B cell (primary cell): ENCODE measurements around the gene GSDME. TPM values are rescaled to one million over a fixed set of nuclear protein-coding genes. Genes with fewer than 3 reads are reported as not detected.

Source experiments
- ATAC-seq: fragments of 200-7000 bp; cut with Tn5 transposase; one replicate; pipeline ENCODE4 v1.10.0; 2021; ENCODE audit warnings: low read depth, mild to moderate bottlenecking, moderate number of reproducible peaks, moderate library complexity
- CTCF ChIA-PET: fragments of 350-600 bp; sonication (Branson Sonifier 250); formaldehyde crosslinking; loops from one replicate; lab custom pipeline; 2021; ENCODE audit warnings: antibody characterized with exemption, inconsistent platforms; lab: Charles Lee
- POLR2A ChIA-PET: fragments of 350-600 bp; sonication (Branson Sonifier 250); formaldehyde crosslinking; loops from one replicate; lab custom pipeline; 2021; ENCODE audit warnings: antibody characterized with exemption; lab: Charles Lee
- DNase-seq: peaks from one replicate; pipeline ENCODE4 v3.0.0; 2013
- H2AFZ ChIP-seq: 2 replicates; pipeline ENCODE4 v1.6.1; 2012; ENCODE audit warnings: mild to moderate bottlenecking, low read depth, low read length; ENCODE audit not compliant: insufficient read depth, poor library complexity, severe bottlenecking
- H3K27ac ChIP-seq, 2 donors: 1 replicate in 1 of 2; 2 replicates in 1 of 2; pipeline ENCODE4 v1.5.1; 2012 to 2013; ENCODE audit warnings: low read length in 2 of 2, mild to moderate bottlenecking in 2 of 2, moderate library complexity in 1 of 2
- H3K27me3 ChIP-seq, 4 experiments: fragments of 200-600 bp in 1 of 4; sonication (generic) in 1 of 4; replicated peaks in 1 of 4; 1 replicate in 2 of 4; 2 replicates in 2 of 4; pipeline versions ENCODE4 v1.6.1 to v1.7.0; 2013 to 2016; ENCODE audit warnings: low read length in 3 of 4, mild to moderate bottlenecking in 2 of 4, mixed read lengths in 1 of 4, moderate library complexity in 1 of 4; ENCODE audit not compliant: insufficient read depth in 4 of 4, control insufficient read depth in 3 of 4; ENCODE audit errors: control extremely low read depth in 1 of 4
- H3K36me3 ChIP-seq, 2 experiments: replicated peaks in 1 of 2; 1 replicate in 1 of 2; 2 replicates in 1 of 2; pipeline versions ENCODE4 v1.6.1 to v1.7.1; 2013; ENCODE audit warnings: low read length in 1 of 2; ENCODE audit not compliant: insufficient read depth in 2 of 2, control insufficient read depth in 1 of 2; ENCODE audit errors: control extremely low read depth in 1 of 2, extremely low read depth in 1 of 2
- H3K4me1 ChIP-seq, 2 donors: fragments of 200-600 bp in 1 of 2; sonication (generic) in 1 of 2; 1 replicate in 1 of 2; 2 replicates in 1 of 2; pipeline versions ENCODE4 v1.5.1 to v1.6.1; 2013 to 2017; ENCODE audit warnings: low read length in 2 of 2; ENCODE audit not compliant: control insufficient read depth in 2 of 2, insufficient read depth in 2 of 2
- H3K4me2 ChIP-seq: replicated peaks from 2 replicates; pipeline ENCODE3; 2012; ENCODE audit warnings: mild to moderate bottlenecking, low read depth, low read length; ENCODE audit not compliant: poor library complexity, severe bottlenecking
- H3K4me3 ChIP-seq, 5 experiments: fragments of 200-600 bp in 1 of 5; sonication (generic) in 1 of 5; 1 replicate in 3 of 5; 2 replicates in 2 of 5; pipeline versions ENCODE4 v1.5.1 to v1.7.0; 2011 to 2016; ENCODE audit warnings: low read length in 4 of 5, mild to moderate bottlenecking in 4 of 5, low read depth in 2 of 5, control low read depth in 1 of 5, moderate library complexity in 1 of 5; ENCODE audit not compliant: insufficient read depth in 1 of 5; ENCODE audit errors: control extremely low read depth in 1 of 5, extremely low read depth in 1 of 5
- H3K79me2 ChIP-seq: fragments of 200-600 bp; sonication (generic); one replicate; pipeline ENCODE4 v1.6.0; 2016; ENCODE audit warnings: low read length; ENCODE audit not compliant: control insufficient read depth, insufficient read depth
- H3K9ac ChIP-seq: fragments of 200-600 bp; sonication (generic); 2 replicates; pipeline ENCODE4 v1.6.1; 2017; ENCODE audit warnings: mild to moderate bottlenecking, low read length, moderate library complexity
- H3K9me3 ChIP-seq, 3 donors: one replicate each; pipeline versions ENCODE4 v1.6.1 to v1.7.1; 2013; ENCODE audit warnings: low read length in 2 of 3; ENCODE audit not compliant: control insufficient read depth in 2 of 3, insufficient read depth in 1 of 3; ENCODE audit errors: control extremely low read depth in 1 of 3
- H4K20me1 ChIP-seq: 2 replicates; pipeline ENCODE4 v1.6.0; 2012; ENCODE audit warnings: mild to moderate bottlenecking, low read length; ENCODE audit not compliant: insufficient read depth, control insufficient read depth, poor library complexity, severe bottlenecking
- H3K27ac Mint-ChIP-seq: one replicate; pipeline ENCODE4 v1.8.0; 2021; ENCODE audit warnings: mixed read lengths
- H3K27me3 Mint-ChIP-seq: one replicate; pipeline ENCODE4 v1.8.0; 2021; ENCODE audit warnings: mixed read lengths
- H3K4me1 Mint-ChIP-seq: one replicate; pipeline ENCODE4 v1.8.0; 2021; ENCODE audit warnings: mixed read lengths
- H3K4me3 Mint-ChIP-seq: one replicate; pipeline ENCODE4 v1.8.0; 2021; ENCODE audit warnings: mixed read lengths
- H3K9me3 Mint-ChIP-seq: one replicate; pipeline ENCODE4 v1.8.0; 2022; ENCODE audit warnings: mixed read lengths; ENCODE audit not compliant: insufficient read depth
- CTCF ChIP-seq: fragments of 200-600 bp; IDR thresholded peaks from one replicate; pipeline ENCODE4 v1.8.0; 2022; ENCODE audit warnings: antibody characterized with exemption, mild to moderate bottlenecking
- EZH2 ChIP-seq: IDR thresholded peaks from 2 replicates; pipeline ENCODE4 v1.6.1; 2012; ENCODE audit warnings: borderline replicate concordance, low read depth, mild to moderate bottlenecking, moderate library complexity, low read length; ENCODE audit not compliant: insufficient read depth, poor library complexity, severe bottlenecking
- WGBS: methylation state at CpG from one replicate; pipeline ENCODE4 v1.1.5; 2013; ENCODE audit warnings: missing lambda C conversion rate; ENCODE audit not compliant: insufficient coverage; 5-methylcytosine and 5-hydroxymethylcytosine counted together
- intact Hi-C: fragments of 100-400 bp; cut with micrococcal nuclease; formaldehyde crosslinking; loops from one replicate; pipeline ENCODE4 v1.10.0; 2022
- polyA plus RNA-seq: library from polyadenylated mRNA; depleted of rRNA; stranded (reverse); fragments of >200 nt; gene quantifications from 2 replicates; pipeline ENCODE4 v1.2.3, GENCODE V29; 2012
- total RNA-seq, 2 donors: library from RNA; stranded (reverse); fragments of 120-200 nt in 1 of 2; gene quantifications; 1 replicate in 1 of 2; 2 replicates in 1 of 2; pipeline versions ENCODE4 v1.2.3 to v1.2.4, GENCODE V29; 2013 to 2022

GSDME gene
- total and polyA plus RNA-seq, 2 donors (not counting 1 experiment from before 2014, with no cell fraction given) = 7.0 to 11.9 TPM

GRCh38 chr7:24652251-24652939, 104.9 kb downstream of the GSDME start:
- ATAC-seq = no peak
- POLR2A ChIA-PET = no interaction called here
- Mint-ChIP-seq H3K9me3 (no peaks in the 10 kb centered on the region), H3K4me1 (peaks cover 12% of the 10 kb centered on the region), H3K27ac (peak overlapping the region; percentile 2), H3K27me3 (no peaks in the 10 kb centered on the region), H3K4me3 (peak overlapping the region; percentile 11)
- no peak overlapping the region for H3K27ac ChIP-seq
- WGBS = no CpG with 5 or more reads among the region's 5 CpGs
- no peaks in the 10 kb centered on the region for H3K27me3 ChIP-seq
- no peak for TF ChIP-seq EZH2
- no peak for TF ChIP-seq CTCF
- no peaks in the 10 kb centered on the region for H3K9me3 ChIP-seq
- H3K79me2 ChIP-seq = no peaks in the 10 kb centered on the region
- no peaks in the 10 kb centered on the region for H4K20me1 ChIP-seq
- peak overlapping the region; percentile 6 for H3K4me2 ChIP-seq
- H3K36me3 ChIP-seq = no peaks in the 10 kb centered on the region
- no peak for DNase-seq
- H3K4me1 ChIP-seq = peaks cover 5 to 7% of the 10 kb centered on the region in 2 donors
- H2AFZ ChIP-seq = no peak overlapping the region
- peak overlapping the region; percentile 5 for H3K9ac ChIP-seq
- no peak overlapping the region for H3K4me3 ChIP-seq
- intact Hi-C loops = no loop called here
- CTCF ChIA-PET = no interaction called here

Other genes starting within 250 kb of the GSDME start
- 47.8 and 54.2 TPM in 2 replicates for gene PALS2, start 184.0 kb downstream of the GSDME start, total RNA-seq
- 4.8 TPM in 2 replicates for gene PALS2, start 184.0 kb downstream of the GSDME start, polyA plus RNA-seq
- 67.6 and 80.6 TPM in 2 replicates for gene OSBPL3, start 222.7 kb upstream of the GSDME start, total RNA-seq
- gene OSBPL3, start 222.7 kb upstream of the GSDME start, polyA plus RNA-seq = 13.5 and 28.4 TPM in 2 replicates